RWPE2 (cell line): ENCODE measurements around the gene CLDN9.
A peak's percentile ranks its signal among the peaks of the same experiment; 100 is the strongest.

Experiments used
- ATAC-seq: fragments of 200-7000 bp; cut with Tn5 transposase; 3 replicates; pipeline ENCODE4 v1.9.1; 2021; ENCODE audit warnings: low read depth
- DNase-seq: peaks from one replicate; pipeline ENCODE4 v3.0.0-alpha.2; 2020; ENCODE audit warnings: low spot score
- H3K27ac ChIP-seq: fragments of 450-650 bp; 2 replicates; pipeline ENCODE4 v1.5.1; 2017; ENCODE audit warnings: mild to moderate bottlenecking; ENCODE audit not compliant: poor library complexity, severe bottlenecking
- H3K27me3 ChIP-seq: fragments of 250-450 bp; sonication (Bioruptor Pico); 2 replicates; pipeline ENCODE4 v1.5.1; 2021; ENCODE audit warnings: mild to moderate bottlenecking, moderate library complexity; ENCODE audit not compliant: insufficient read depth, poor library complexity, severe bottlenecking
- H3K36me3 ChIP-seq: fragments of 250-450 bp; sonication (Bioruptor Pico); 2 replicates; pipeline ENCODE4 v1.5.1; 2020; ENCODE audit warnings: low read depth, mild to moderate bottlenecking, moderate library complexity
- H3K4me1 ChIP-seq: fragments of 250-450 bp; sonication (Bioruptor Pico); 2 replicates; pipeline ENCODE4 v1.5.1; 2021; ENCODE audit warnings: mild to moderate bottlenecking, moderate library complexity; ENCODE audit not compliant: insufficient read depth, poor library complexity, severe bottlenecking
- H3K4me3 ChIP-seq: fragments of 250-450 bp; sonication (Bioruptor Pico); 2 replicates; pipeline ENCODE4 v1.5.1; 2021; ENCODE audit warnings: mild to moderate bottlenecking, moderate library complexity; ENCODE audit not compliant: severe bottlenecking
- H3K9me3 ChIP-seq: fragments of 250-450 bp; sonication (Bioruptor Pico); 2 replicates; pipeline ENCODE4 v1.5.1; 2021; ENCODE audit warnings: mild to moderate bottlenecking, moderate library complexity; ENCODE audit not compliant: severe bottlenecking
- CTCF ChIP-seq: fragments of 450-650 bp; IDR thresholded peaks from one replicate; pipeline ENCODE4 v1.5.1; 2017; ENCODE audit warnings: mild to moderate bottlenecking, moderate library complexity; ENCODE audit not compliant: poor library complexity, severe bottlenecking

Gene CLDN9

GRCh38 chr16:2975161-2975795, 37.4 kb upstream of the CLDN9 start:
- no peak for DNase-seq
- no peak overlapping the region for H3K27ac ChIP-seq
- peaks cover 5% of the 10 kb centered on the region for H3K4me1 ChIP-seq
- no peak overlapping the region for H3K4me3 ChIP-seq
- peaks cover 73% of the 10 kb centered on the region for H3K36me3 ChIP-seq
- no peaks in the 10 kb centered on the region for H3K27me3 ChIP-seq
- ATAC-seq = no peak
- no peak for TF ChIP-seq CTCF
- H3K9me3 ChIP-seq = no peaks in the 10 kb centered on the region

GRCh38 chr16:2976201-2976600, 36.5 kb upstream of the CLDN9 start:
- no peak overlapping the region for H3K27ac ChIP-seq

GRCh38 chr16:2976673-2977072, 36.0 kb upstream of the CLDN9 start:
- TF ChIP-seq CTCF = no peak

More at GRCh38 chr16:2976201-2976600, 36.5 kb upstream of the CLDN9 start:
- TF ChIP-seq CTCF = no peak
- peaks cover 68% of the 10 kb centered on the region for H3K36me3 ChIP-seq
- H3K4me3 ChIP-seq = no peak overlapping the region
- DNase-seq (no peak), ATAC-seq (no peak)
- H3K9me3 ChIP-seq = no peaks in the 10 kb centered on the region
- H3K4me1 ChIP-seq = peaks cover 5% of the 10 kb centered on the region
- no peaks in the 10 kb centered on the region for H3K27me3 ChIP-seq

GRCh38 chr16:2977440-2977839, 35.3 kb upstream of the CLDN9 start:
- peaks cover 58% of the 10 kb centered on the region for H3K36me3 ChIP-seq
- H3K27ac ChIP-seq = peak overlapping the region; percentile 71

More at GRCh38 chr16:2976673-2977072, 36.0 kb upstream of the CLDN9 start:
- Histone ChIP-seq H3K4me3 (no peak overlapping the region), H3K27me3 (no peaks in the 10 kb centered on the region), H3K4me1 (peaks cover 5% of the 10 kb centered on the region), H3K36me3 (peaks cover 63% of the 10 kb centered on the region), H3K9me3 (no peaks in the 10 kb centered on the region), H3K27ac (no peak overlapping the region)
- DNase-seq (no peak), ATAC-seq (no peak)

More at GRCh38 chr16:2977440-2977839, 35.3 kb upstream of the CLDN9 start:
- DNase-seq = no peak
- no peak for TF ChIP-seq CTCF
- no peaks in the 10 kb centered on the region for H3K9me3 ChIP-seq
- no peak overlapping the region for H3K4me3 ChIP-seq
- peaks cover 5% of the 10 kb centered on the region for H3K4me1 ChIP-seq
- no peaks in the 10 kb centered on the region for H3K27me3 ChIP-seq
- ATAC-seq = no peak
